Measurements from ENCODE around the gene SLC4A3. TPM values are rescaled to one million over a fixed set of nuclear protein-coding genes. Genes with fewer than 3 reads are reported as not detected.

The SLC4A3 gene
- total and polyA plus RNA-seq, 2 of the 8 experiments (the other 6 are each of a cell fraction or from before 2014, with no cell fraction given) = 4.8 to 7.4 TPM

DNA sequence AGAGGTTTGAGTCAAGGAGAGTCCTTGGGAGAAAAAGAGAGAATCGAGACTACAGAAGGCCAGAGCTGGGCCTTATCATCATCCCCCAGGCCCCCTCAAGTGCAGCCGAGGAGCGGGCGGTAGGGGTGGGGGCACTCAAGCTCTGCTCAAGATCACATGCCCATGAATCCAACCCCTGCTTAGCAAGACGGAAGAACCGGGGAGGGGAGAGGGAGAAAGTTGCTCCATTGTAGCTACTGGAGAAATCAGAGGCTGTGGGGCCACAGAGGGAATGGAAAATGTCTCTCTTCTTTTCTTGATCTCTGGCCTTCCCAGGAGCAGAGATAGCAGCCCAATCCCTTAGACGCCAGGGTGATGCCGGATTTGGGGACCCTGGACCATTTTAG, 14.6 kb downstream of the SLC4A3 start:
- no peak overlapping the region for H3K27ac ChIP-seq (ENCODE audit: low read depth, low read length)
- no peak for DNase-seq (ENCODE audit: low read depth in 1 of 2, low spot score in 2 of 2)
- TF ChIP-seq CBX5 (IDR thresholded peaks at IDR 0.05; ENCODE audit: low read depth, low read length) = no peak
- no peak for TF ChIP-seq ASH2L (IDR thresholded peaks at IDR 0.05; ENCODE audit: low read length)
- no peak for TF ChIP-seq KDM1A (IDR thresholded peaks at IDR 0.05; ENCODE audit: borderline replicate concordance, low read length)
- no peak for TF ChIP-seq BRCA1 (IDR thresholded peaks at IDR 0.05; ENCODE audit: low read depth, low read length)
- no peak for TF ChIP-seq RNF2 (IDR thresholded peaks at IDR 0.05; ENCODE audit: borderline replicate concordance, low read depth, low read length, missing control alignments, poor library complexity, severe bottlenecking)
- no peak for TF ChIP-seq ATF2 (IDR thresholded peaks at IDR 0.05; ENCODE audit: low read length)
- TF ChIP-seq POU5F1 (IDR thresholded peaks at IDR 0.05; ENCODE audit: low read depth, low read length) = no peak
- TF ChIP-seq GABPA (IDR thresholded peaks at IDR 0.05; ENCODE audit: borderline replicate concordance, insufficient read depth, low read length) = no peak
- no peak for TF ChIP-seq SAP30 (IDR thresholded peaks at IDR 0.05; ENCODE audit: insufficient read depth, insufficient replicate concordance, low read length)
- no peak for TF ChIP-seq RBBP5 (IDR thresholded peaks at IDR 0.05; ENCODE audit: borderline replicate concordance, low read depth, low read length)
- no peak for TF ChIP-seq SP4 (IDR thresholded peaks at IDR 0.05; ENCODE audit: low read length)

More for the DNA sequence above, 14.6 kb downstream of the SLC4A3 start:
- Histone ChIP-seq H3K14ac (ENCODE audit: insufficient read length) (no peak overlapping the region), H4K20me1 (replicated peaks in 1 of 2; ENCODE audit: control insufficient read depth in 1 of 2, insufficient read depth in 2 of 2, low read length in 2 of 2) (peaks cover 0 to 3% of the 10 kb centered on the region in 2 experiments), H3K23me2 (ENCODE audit: low read depth, low read length) (peaks cover 3% of the 10 kb centered on the region; the same call in 1 of the 2 replicates), H2BK20ac (ENCODE audit: low read length) (no peak overlapping the region), H3K36me3 (ENCODE audit: control insufficient read depth in 2 of 4, insufficient read depth in 4 of 4, low read length in 3 of 4) (no peaks in the 10 kb centered on the region), H3K27me3 (replicated peaks in 1 of 4; ENCODE audit: control insufficient read depth in 3 of 4, extremely low read depth in 1 of 4, insufficient read depth in 3 of 4, low read length in 3 of 4) (peaks cover 0 to 6% (median 3%) of the 10 kb centered on the region in 4 experiments; a peak in 5 of 7 replicates), H2BK15ac (ENCODE audit: low read length) (no peak overlapping the region), H3K9me3 (ENCODE audit: insufficient read depth in 2 of 2, low read depth in 1 of 2, low read length in 1 of 2) (no peaks in the 10 kb centered on the region), H3K18ac (ENCODE audit: extremely low read depth, low read length) (no peak overlapping the region; the same call in 1 of the 2 replicates), H2AFZ (ENCODE audit: low read length) (no peak overlapping the region), H4K91ac (replicated peaks; ENCODE audit: insufficient read length, low read length) (no peak overlapping the region), H3K79me2 (ENCODE audit: control insufficient read depth in 1 of 2, insufficient read depth in 2 of 2, low read length in 2 of 2) (no peaks in the 10 kb centered on the region), H3K4me1 (replicated peaks in 1 of 4; ENCODE audit: control insufficient read depth in 3 of 4, insufficient read depth in 4 of 4, low read length in 3 of 4) (peaks cover 0 to 6% (median 2%) of the 10 kb centered on the region in 4 experiments; a peak in 5 of 7 replicates), H3K23ac (ENCODE audit: insufficient read length) (no peak overlapping the region), H3K9ac (replicated peaks in 1 of 4; ENCODE audit: extremely low read depth in 1 of 4, low read depth in 3 of 4, low read length in 3 of 4) (no peak overlapping the region), H2BK5ac (ENCODE audit: low read depth, low read length) (no peak overlapping the region), H4K5ac (ENCODE audit: insufficient read length, low read depth, low read length) (no peak overlapping the region), H2BK120ac (replicated peaks; ENCODE audit: low read depth, low read length) (no peak overlapping the region), H2BK12ac (ENCODE audit: low read depth, low read length) (no peak overlapping the region), H3K4me3 (ENCODE audit: extremely low read depth in 1 of 4, insufficient read depth in 2 of 4, low read depth in 3 of 4, low read length in 4 of 4) (no peak overlapping the region), H3K4me2 (ENCODE audit: insufficient read depth in 1 of 2, low read depth in 2 of 2, low read length in 2 of 2) (no peak overlapping the region), H3K4ac (replicated peaks; ENCODE audit: insufficient read length, low read depth, low read length) (no peak overlapping the region), H4K8ac (ENCODE audit: extremely low read depth, insufficient read depth, low read length) (no peak overlapping the region), H3K56ac (replicated peaks; ENCODE audit: insufficient read length, low read depth, low read length) (no peak overlapping the region), H3K79me1 (ENCODE audit: low read depth, low read length) (no peaks in the 10 kb centered on the region), H2AK5ac (ENCODE audit: low read depth, low read length) (no peak overlapping the region)
- CTCF ChIA-PET (ENCODE audit: partially characterized antibody) = interaction anchor here (0.7 to 22.0 kb wide), 52 partner anchors 9 to 1217 kb away, joined by 3 to 356 read pairs (median 5); partner anchors contain the start of genes CHPF and TMEM198
- POLR2A ChIA-PET (ENCODE audit: partially characterized antibody) = interaction anchor here (1.2 to 3.1 kb wide), 5 partner anchors 9 to 80 kb away, joined by 3 to 11 read pairs (median 5); no protein-coding TSS in a partner anchor
- no peak for FAIRE-seq
- 79% methylated on average over 8 of the region's 8 CpGs; no CpG with 5 or more reads in 1 of the 2 experiments for WGBS, 2 experiments (ENCODE audit: extremely low coverage in 1 of 2, insufficient coverage in 1 of 2, insufficient read length in 1 of 2, insufficient replicate concordance in 2 of 2, low coverage in 1 of 2, low lambda C conversion rate in 2 of 2, missing lambda C conversion rate in 1 of 2)
